Pancreas (tissue), 10 donors: ENCODE data around the gene LINGO3. TPM values are rescaled to one million over a fixed set of nuclear protein-coding genes. Genes with fewer than 3 reads are reported as not detected.

ENCODE experiments used
- ATAC-seq, 4 donors: fragments of 200-7000 bp; cut with Tn5 transposase; one replicate each; pipeline versions ENCODE4 v1.8.0 to v1.9.1; 2020; ENCODE audit warnings: mild to moderate bottlenecking in 4 of 4, moderate library complexity in 4 of 4
- DNase-seq, 6 donors: peaks; one replicate each; pipeline ENCODE4 v3.0.0-alpha.2; 2020
- FAIRE-seq: peaks from 2 replicates; lab custom pipeline; 2012; peaks lifted over from hg19 to GRCh38; lab: Jason Lieb, UNC
- H3K27ac ChIP-seq, 4 donors: fragments of 200-600 bp; sonication (generic); 1 replicate in 3 of 4; 2 replicates in 1 of 4; pipeline versions ENCODE4 v1.5.0 to v1.8.0; 2020
- H3K27me3 ChIP-seq, 4 donors: fragments of 200-600 bp; one replicate each; pipeline ENCODE4 v1.8.0; 2021
- H3K36me3 ChIP-seq, 3 donors: fragments of 200-600 bp; sonication (generic) in 1 of 3; one replicate each; pipeline versions ENCODE4 v1.5.0 to v1.8.0; 2020 to 2021
- H3K4me1 ChIP-seq, 3 donors: fragments of 200-600 bp; one replicate each; pipeline ENCODE4 v1.8.0; 2021
- H3K4me3 ChIP-seq, 4 donors: fragments of 200-600 bp; sonication (generic) in 2 of 4; one replicate each; pipeline versions ENCODE4 v1.5.0 to v1.8.0; 2020 to 2021
- H3K9me3 ChIP-seq, 4 donors: fragments of 200-600 bp; one replicate each; pipeline ENCODE4 v1.8.0; 2021
- CTCF ChIP-seq, 4 donors: fragments of 200-600 bp; sonication (generic) in 3 of 4; IDR thresholded peaks; one replicate each; pipeline versions ENCODE4 v1.5.0 to v1.8.0; 2021; ENCODE audit warnings: antibody characterized with exemption in 4 of 4
- WGBS, 2 donors: extraction: QIAGEN DNeasy Blood & Tissue Kit; methylation state at CpG; one replicate each; pipeline ENCODE4 v1.1.7; 2013; 5-methylcytosine and 5-hydroxymethylcytosine counted together
- intact Hi-C, 3 donors: fragments of 100-400 bp; cut with DNase I; formaldehyde crosslinking; loops; one replicate each; pipeline versions ENCODE4 v1.11.1 to v1.14.2; 2022
- polyA plus RNA-seq, 2 donors: library from polyadenylated mRNA; stranded (reverse); fragments of 200-250 nt; gene quantifications; one replicate each; pipeline ENCODE4 v1.2.3, GENCODE V29; 2013
- total RNA-seq, 6 donors: library from RNA; stranded (reverse); fragmentation: NEBNext Ultra II Directional in 4 of 6; extraction: Animal tissue kit (Norgen Biotek cat#: 25700) in 4 of 6; gene quantifications; one replicate each; pipeline versions ENCODE4 v1.2.1 to v1.2.4, GENCODE V29; 2021 to 2023
- donor health status: healthy with polysubstance abuse.
- donor health status: DM: no; HTN: no; CAD: no; lungs with moderate emphysema.
- donor health status: DM: no; HTN: no; CAD: no.
- donor health status: control.
- donor health status: control.
- donor health status: Bipolar disorder and iron deficiency.
- donor health status: DM: yes; HTN: yes; CAD: no.
- donor health status: DM: no; HTN: no; CAD: no.
- donor health status: DM: no; HTN: no; CAD: no.
- donor health status: DM: yes; HTN: yes; CAD: no.

The LINGO3 gene
- total and polyA plus RNA-seq, 8 donors = 0.05 to 1.5 (median 0.16) TPM; not detected in 5

GRCh38 chr19:2337329-2337707 is 29.4 kb upstream of the LINGO3 start:
- intact Hi-C loops = no loop called here

DNA sequence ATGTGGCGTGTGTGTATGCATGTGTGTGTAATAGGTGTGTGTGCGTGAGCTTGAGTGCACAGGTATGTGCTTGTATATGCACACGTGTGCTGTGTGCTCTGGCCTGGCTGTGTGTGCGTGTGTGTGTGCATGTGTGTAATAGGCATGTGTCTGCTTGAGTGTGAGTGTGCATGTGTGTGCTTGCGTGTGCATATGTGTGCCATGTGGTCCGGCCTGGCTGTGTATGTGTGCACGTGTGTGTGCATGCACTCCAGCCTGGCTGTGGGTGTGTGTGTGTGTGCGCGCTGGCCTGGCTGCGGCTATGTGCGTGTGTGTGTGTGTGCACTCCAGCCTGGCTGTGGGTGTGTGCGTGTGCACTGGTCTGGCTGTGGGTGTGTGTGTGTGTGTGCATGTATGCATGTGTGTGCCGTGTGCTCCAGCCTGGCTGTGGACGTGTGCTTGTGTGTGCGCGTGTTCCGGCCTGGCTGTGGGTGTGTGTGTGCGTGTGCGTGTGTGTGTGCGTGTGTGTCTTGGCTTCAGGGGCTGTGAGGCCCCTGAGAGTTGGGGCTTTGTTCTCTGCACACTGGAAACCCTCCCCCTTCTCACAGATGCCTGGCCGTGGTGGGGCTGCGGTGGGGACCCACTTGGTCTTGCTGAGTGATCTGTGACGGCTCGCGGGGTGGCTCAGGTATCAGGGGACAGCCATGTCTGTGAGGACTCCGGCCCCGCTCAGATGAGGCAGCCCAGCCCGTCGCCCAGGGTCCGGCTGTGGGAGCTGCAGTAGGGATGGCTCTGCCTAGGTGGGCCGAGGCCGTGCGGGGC is 28.8 kb upstream of the LINGO3 start:
- Histone ChIP-seq H3K27ac (peak overlapping the region in 1 of 4 donors; percentile 16), H3K4me3 (no peak overlapping the region)

More at GRCh38 chr19:2337329-2337707, 29.4 kb upstream of the LINGO3 start:
- FAIRE-seq (no peak), DNase-seq (peak; percentile 56 to 92 (median 74)), ATAC-seq (peak; percentile 35 to 74 (median 72))
- H3K36me3 ChIP-seq = peaks cover 0 to 5% (median 0%) of the 10 kb centered on the region in 3 donors
- TF ChIP-seq CTCF (IDR thresholded peaks at IDR 0.05) = peak in 1 of 4 donors; percentile 28
- 52 to 53% methylated on average over 18 to 19 of the region's 19 CpGs for WGBS, 2 donors
- H3K27me3 ChIP-seq = no peaks in the 10 kb centered on the region
- H3K4me3 ChIP-seq = no peak overlapping the region
- H3K27ac ChIP-seq = peak overlapping the region in 1 of 4 donors; percentile 16
- H3K4me1 ChIP-seq = peaks cover 9 to 15% (median 13%) of the 10 kb centered on the region in 3 donors
- H3K9me3 ChIP-seq = no peaks in the 10 kb centered on the region

GRCh38 chr19:2335848-2336247 is 27.9 kb upstream of the LINGO3 start:
- no peak for FAIRE-seq
- intact Hi-C loops = no loop called here
- no peak for TF ChIP-seq CTCF (IDR thresholded peaks at IDR 0.05)
- ATAC-seq = no peak
- DNase-seq = no peak
- Histone ChIP-seq H3K36me3 (peaks cover 0 to 5% (median 0%) of the 10 kb centered on the region in 3 donors), H3K9me3 (no peaks in the 10 kb centered on the region), H3K27ac (no peak overlapping the region), H3K27me3 (no peaks in the 10 kb centered on the region), H3K4me3 (no peak overlapping the region), H3K4me1 (peaks cover 18 to 28% (median 27%) of the 10 kb centered on the region in 3 donors)
- 66 to 96% methylated on average over 3 of the region's 3 CpGs for WGBS, 2 donors

More for the DNA sequence above, 28.8 kb upstream of the LINGO3 start:
- ATAC-seq = no peak
- no peak for FAIRE-seq
- Histone ChIP-seq H3K4me1 (peaks cover 12 to 19% (median 19%) of the 10 kb centered on the region in 3 donors), H3K36me3 (peaks cover 0 to 5% (median 0%) of the 10 kb centered on the region in 3 donors), H3K27me3 (no peaks in the 10 kb centered on the region), H3K9me3 (no peaks in the 10 kb centered on the region)
- peak in 2 of 6 donors; percentile 7 to 48 for DNase-seq
- TF ChIP-seq CTCF (IDR thresholded peaks at IDR 0.05) = no peak
- intact Hi-C loops = no loop called here
- WGBS, 2 donors = 75 to 82% methylated on average over 32 to 33 of the region's 33 CpGs

- FAIRE-seq (no peak), DNase-seq (peak in 1 of 6 donors; percentile 49), ATAC-seq (no peak)
- no peak overlapping the region for H3K4me3 ChIP-seq
- no peaks in the 10 kb centered on the region for H3K27me3 ChIP-seq
- intact Hi-C loops = no loop called here
- H3K27ac ChIP-seq = no peak overlapping the region
- H3K9me3 ChIP-seq = no peaks in the 10 kb centered on the region
- peaks cover 0 to 5% (median 0%) of the 10 kb centered on the region in 3 donors for H3K36me3 ChIP-seq
- 92 to 95% methylated on average over 22 to 26 of the region's 26 CpGs for WGBS, 2 donors
- H3K4me1 ChIP-seq = peaks cover 18 to 34% (median 32%) of the 10 kb centered on the region in 3 donors
- no peak for TF ChIP-seq CTCF (IDR thresholded peaks at IDR 0.05)
These were observed 27.3 kb upstream of the LINGO3 start for GRCh38 chr19:2334986-2335846.
